Measurements from ENCODE around the gene DBNDD1. TPM values are rescaled to one million over a fixed set of nuclear protein-coding genes. Genes with fewer than 3 reads are reported as not detected.

Gene DBNDD1
- total and polyA plus RNA-seq, 2 experiments from 2014 or later: 63.3 to 90.8 TPM

GRCh38 chr16:90054554-90054953 is 35.3 kb upstream of the DBNDD1 start (continued):
- TF ChIP-seq ZNF462 (CRISPR knock-in tag; IDR thresholded peaks at IDR 0.05): no peak
- no peak for TF ChIP-seq JUNB (IDR thresholded peaks at IDR 0.05; ENCODE audit: unreplicated experiment)
- no peak for TF ChIP-seq ETS1 (IDR thresholded peaks at IDR 0.05)

GRCh38 chr16:90053902-90054500 is 34.7 kb upstream of the DBNDD1 start:
- H3K36me3 Mint-ChIP-seq (ENCODE audit: low read depth): peaks cover 18% of the 10 kb centered on the region
- Histone ChIP-seq H3K4me2 (no peak overlapping the region), H4K20me1 (replicated peaks; ENCODE audit: insufficient read depth) (no peaks in the 10 kb centered on the region), H3K9me2 (ENCODE audit: insufficient read depth) (peaks cover 6% of the 10 kb centered on the region; the same call in 1 of the 2 replicates), H3F3A (replicated peaks; ENCODE audit: low read depth) (no peaks in the 10 kb centered on the region), H3K36me3 (ENCODE audit: insufficient read depth) (no peaks in the 10 kb centered on the region; the same call in 1 of the 2 replicates), H3K4me1 (ENCODE audit: insufficient read depth) (no peaks in the 10 kb centered on the region), H3K27ac (ENCODE audit: low read depth) (no peak overlapping the region), H3K79me2 (replicated peaks; ENCODE audit: insufficient read depth) (no peaks in the 10 kb centered on the region), H3K4me3 (no peak overlapping the region), H2AFZ (no peak overlapping the region), H3K27me3 (ENCODE audit: insufficient read depth) (no peaks in the 10 kb centered on the region)
- no peaks in the 10 kb centered on the region for H3K4me1 Mint-ChIP-seq
- no peak for ATAC-seq
- no peak overlapping the region for H3K27ac Mint-ChIP-seq
- peaks cover 10% of the 10 kb centered on the region for H3K27me3 Mint-ChIP-seq (ENCODE audit: insufficient read depth, low read depth, poor library complexity)
- DNase-seq (ENCODE audit: low spot score): no peak
- peaks cover 52% of the 10 kb centered on the region for H3K9me3 Mint-ChIP-seq
- H3K4me3 Mint-ChIP-seq: no peak overlapping the region
- TF ChIP-seq ZNF331 (CRISPR knock-in tag; IDR thresholded peaks at IDR 0.05; ENCODE audit: low read depth): no peak
- no peak for TF ChIP-seq ZNF114 (CRISPR knock-in tag; IDR thresholded peaks at IDR 0.05)
- no peak for TF ChIP-seq CREB1 (CRISPR knock-in tag; IDR thresholded peaks at IDR 0.05; ENCODE audit: low read depth)
- TF ChIP-seq NANOG (IDR thresholded peaks at IDR 0.05; ENCODE audit: borderline replicate concordance): no peak
- TF ChIP-seq POLR2AphosphoS5 (IDR thresholded peaks at IDR 0.05; ENCODE audit: low read depth): no peak
- no peak for TF ChIP-seq REST (IDR thresholded peaks at IDR 0.05; ENCODE audit: unreplicated experiment)
